GM23338 (cell line): ENCODE measurements around the gene MPP2. TPM values are rescaled to one million over a fixed set of nuclear protein-coding genes. Genes with fewer than 3 reads are reported as not detected.

ENCODE experiments used
- ATAC-seq: fragments of 200-7000 bp; cut with Tn5 transposase; 3 replicates; pipeline ENCODE4 v1.9.1; 2020
- DNase-seq: peaks from one replicate; pipeline ENCODE4 v3.0.0-alpha.2; 2015; ENCODE audit warnings: low spot score
- H2AFZ ChIP-seq: fragments of 200-600 bp; sonication (generic); 2 replicates; pipeline ENCODE4 v1.8.0; 2016; ENCODE audit warnings: antibody characterized with exemption, mild to moderate bottlenecking, moderate library complexity
- H3F3A ChIP-seq: fragments of 200-600 bp; sonication (generic); replicated peaks from 2 replicates; pipeline ENCODE4 v1.8.0; 2017; ENCODE audit warnings: antibody characterized with exemption, mixed run types, low read depth
- H3K27ac ChIP-seq: fragments of 200-600 bp; sonication (generic); 2 replicates; pipeline ENCODE4 v1.6.1; 2016; ENCODE audit warnings: low read depth
- H3K27me3 ChIP-seq: fragments of 200-600 bp; sonication (generic); 2 replicates; pipeline ENCODE4 v1.8.0; 2016; ENCODE audit warnings: mild to moderate bottlenecking, mixed run types, moderate library complexity; ENCODE audit not compliant: insufficient read depth
- H3K36me3 ChIP-seq: fragments of 200-600 bp; sonication (generic); 2 replicates; pipeline ENCODE4 v1.8.0; 2016; ENCODE audit warnings: mild to moderate bottlenecking; ENCODE audit not compliant: insufficient read depth
- H3K4me1 ChIP-seq: fragments of 200-600 bp; sonication (generic); 2 replicates; pipeline ENCODE4 v1.8.0; 2016; ENCODE audit warnings: mild to moderate bottlenecking, moderate library complexity; ENCODE audit not compliant: insufficient read depth
- H3K4me2 ChIP-seq: fragments of 200-600 bp; sonication (generic); 2 replicates; pipeline ENCODE4 v1.7.1; 2017; ENCODE audit warnings: mixed run types
- H3K4me3 ChIP-seq: fragments of 200-600 bp; sonication (generic); 2 replicates; pipeline ENCODE4 v1.6.1; 2016; ENCODE audit warnings: mixed run types
- H3K79me2 ChIP-seq: fragments of 200-600 bp; sonication (generic); replicated peaks from 2 replicates; pipeline ENCODE4 v1.8.0; 2017; ENCODE audit warnings: mild to moderate bottlenecking; ENCODE audit not compliant: insufficient read depth
- H3K9me2 ChIP-seq: fragments of 200-600 bp; sonication (generic); 2 replicates; pipeline ENCODE4 v1.8.0; 2017; ENCODE audit not compliant: insufficient read depth
- H4K20me1 ChIP-seq: fragments of 200-600 bp; sonication (generic); replicated peaks from 2 replicates; pipeline ENCODE4 v1.8.0; 2017; ENCODE audit warnings: mild to moderate bottlenecking; ENCODE audit not compliant: insufficient read depth
- H3K27ac Mint-ChIP-seq: 2 replicates; pipeline ENCODE4 v1.8.0; 2020; ENCODE audit warnings: inconsistent platforms, mild to moderate bottlenecking, moderate library complexity, mixed read lengths
- H3K27me3 Mint-ChIP-seq: 3 replicates; pipeline ENCODE4 v1.8.0; 2022; ENCODE audit warnings: low read depth, mild to moderate bottlenecking, moderate library complexity, mixed read lengths, inconsistent platforms; ENCODE audit not compliant: insufficient read depth, poor library complexity
- H3K36me3 Mint-ChIP-seq: 3 replicates; pipeline ENCODE4 v1.8.0; 2021; ENCODE audit warnings: low read depth, mild to moderate bottlenecking, inconsistent platforms, moderate library complexity, mixed read lengths
- H3K4me1 Mint-ChIP-seq: 3 replicates; pipeline ENCODE4 v1.8.0; 2020; ENCODE audit warnings: mild to moderate bottlenecking, inconsistent platforms, mixed read lengths
- H3K4me3 Mint-ChIP-seq: 3 replicates; pipeline ENCODE4 v1.8.0; 2021; ENCODE audit warnings: moderate library complexity, mild to moderate bottlenecking, inconsistent platforms, mixed read lengths
- H3K9me3 Mint-ChIP-seq: 3 replicates; pipeline ENCODE4 v1.8.0; 2020; ENCODE audit warnings: moderate library complexity, mild to moderate bottlenecking, inconsistent platforms, mixed read lengths
- CREB1 ChIP-seq: fragments of 250-450 bp; sonication (Bioruptor Pico); IDR thresholded peaks from 2 replicates; pipeline ENCODE4 v1.5.0; 2020; ENCODE audit warnings: low read depth, mild to moderate bottlenecking, moderate library complexity
- POLR2AphosphoS5 ChIP-seq: IDR thresholded peaks from 2 replicates; pipeline ENCODE4 v1.6.1; 2016; ENCODE audit warnings: antibody characterized with exemption, low read depth
- STAT1 ChIP-seq: IDR thresholded peaks from one replicate; pipeline ENCODE4 v1.6.1; 2016; ENCODE audit warnings: antibody characterized with exemption; ENCODE audit not compliant: unreplicated experiment
- ZNF331 ChIP-seq: fragments of 250-450 bp; sonication (Bioruptor Pico); IDR thresholded peaks from 2 replicates; pipeline ENCODE4 v1.5.0; 2020; ENCODE audit warnings: low read depth, mild to moderate bottlenecking, moderate library complexity
- polyA plus RNA-seq: library from polyadenylated mRNA; unstranded; fragments of >200 nt; fragmentation: Nextera tagmentation; extraction: Ambion mirVana; gene quantifications from 2 replicates; pipeline ENCODE4 v1.2.1, GENCODE V29; 2016
- total RNA-seq: library from RNA; depleted of rRNA; stranded (reverse); fragments of >200 nt; shearing (Covaris generic); gene quantifications from 2 replicates; pipeline ENCODE4 v1.2.3, GENCODE V29; 2014
- TF ChIP-seq, protein P1 (sequence below): fragments of 250-450 bp; sonication (Bioruptor Pico); IDR thresholded peaks from 2 replicates; pipeline ENCODE4 v1.5.0; 2020; ENCODE audit warnings: mild to moderate bottlenecking, moderate library complexity
- TF ChIP-seq, protein P2 (sequence below): IDR thresholded peaks from one replicate; pipeline ENCODE4 v1.6.1; 2018; ENCODE audit warnings: antibody characterized with exemption; ENCODE audit not compliant: unreplicated experiment

Gene MPP2
- total and polyA plus RNA-seq, 2 experiments from 2014 or later = 7.8 to 20.7 TPM

DNA sequence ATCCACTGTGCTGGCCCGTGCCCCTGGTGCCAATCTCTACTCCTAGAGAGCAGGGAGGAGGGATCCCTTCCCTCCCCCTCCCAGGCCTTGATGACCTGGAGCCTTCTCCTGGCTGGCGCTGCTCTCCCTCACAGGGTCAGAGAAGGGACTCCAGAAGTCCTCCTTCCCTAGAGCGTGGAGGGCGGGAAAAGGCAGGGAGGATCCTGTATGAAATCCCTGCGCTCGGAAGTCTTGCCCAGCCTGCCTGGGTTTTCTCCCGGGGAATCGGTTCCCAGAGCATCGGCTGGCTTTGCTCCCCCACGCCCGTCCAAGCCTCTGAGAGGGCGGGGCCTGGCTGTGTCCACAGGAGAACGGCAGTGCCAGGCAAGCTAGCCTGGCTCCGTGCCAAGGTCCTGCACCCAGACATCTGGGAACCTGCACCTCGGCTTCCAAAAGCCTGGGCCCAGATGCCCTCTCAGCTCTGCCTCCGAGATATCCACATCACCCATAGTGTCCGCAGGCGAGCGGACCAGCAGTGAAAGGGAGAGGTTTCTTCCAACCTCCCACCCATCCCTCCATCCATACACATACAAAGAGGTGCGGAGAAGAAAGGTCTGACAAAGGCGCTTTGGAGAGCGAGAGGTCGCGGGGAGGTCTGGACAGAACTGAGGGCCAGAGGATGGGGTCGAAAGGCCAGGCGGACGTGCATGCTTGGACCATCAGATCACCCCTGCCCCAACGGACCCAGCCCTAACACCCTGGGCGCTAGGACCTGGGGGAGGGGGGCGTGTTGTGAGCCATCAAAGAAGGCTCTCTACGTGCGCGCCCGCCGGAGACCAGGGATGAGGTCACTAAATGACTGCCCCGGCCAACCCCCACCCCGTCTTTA lies 1.1 kb downstream of the MPP2 start:
- Histone ChIP-seq H3K4me1 (peaks cover 33% of the 10 kb centered on the region), H3K27me3 (peaks cover 57% of the 10 kb centered on the region), H2AFZ (peak overlapping the region; percentile 100), H3K4me2 (peak overlapping the region; percentile 99), H4K20me1 (no peaks in the 10 kb centered on the region; the same call in 1 of the 2 replicates), H3K4me3 (peak overlapping the region; percentile 90), H3K36me3 (no peaks in the 10 kb centered on the region), H3K27ac (no peak overlapping the region), H3K79me2 (no peaks in the 10 kb centered on the region), H3F3A (no peaks in the 10 kb centered on the region), H3K9me2 (no peaks in the 10 kb centered on the region)
- Mint-ChIP-seq H3K27ac (no peak overlapping the region), H3K9me3 (no peaks in the 10 kb centered on the region), H3K4me3 (peak overlapping the region; percentile 72), H3K36me3 (no peaks in the 10 kb centered on the region), H3K27me3 (peaks cover 35% of the 10 kb centered on the region), H3K4me1 (peaks cover 33% of the 10 kb centered on the region)
- ATAC-seq = peak; percentile 75
- DNase-seq = peak; percentile 96
- peak; percentile 79 for TF ChIP-seq CREB1 (CRISPR knock-in tag)
- TF ChIP-seq, protein P1, sequence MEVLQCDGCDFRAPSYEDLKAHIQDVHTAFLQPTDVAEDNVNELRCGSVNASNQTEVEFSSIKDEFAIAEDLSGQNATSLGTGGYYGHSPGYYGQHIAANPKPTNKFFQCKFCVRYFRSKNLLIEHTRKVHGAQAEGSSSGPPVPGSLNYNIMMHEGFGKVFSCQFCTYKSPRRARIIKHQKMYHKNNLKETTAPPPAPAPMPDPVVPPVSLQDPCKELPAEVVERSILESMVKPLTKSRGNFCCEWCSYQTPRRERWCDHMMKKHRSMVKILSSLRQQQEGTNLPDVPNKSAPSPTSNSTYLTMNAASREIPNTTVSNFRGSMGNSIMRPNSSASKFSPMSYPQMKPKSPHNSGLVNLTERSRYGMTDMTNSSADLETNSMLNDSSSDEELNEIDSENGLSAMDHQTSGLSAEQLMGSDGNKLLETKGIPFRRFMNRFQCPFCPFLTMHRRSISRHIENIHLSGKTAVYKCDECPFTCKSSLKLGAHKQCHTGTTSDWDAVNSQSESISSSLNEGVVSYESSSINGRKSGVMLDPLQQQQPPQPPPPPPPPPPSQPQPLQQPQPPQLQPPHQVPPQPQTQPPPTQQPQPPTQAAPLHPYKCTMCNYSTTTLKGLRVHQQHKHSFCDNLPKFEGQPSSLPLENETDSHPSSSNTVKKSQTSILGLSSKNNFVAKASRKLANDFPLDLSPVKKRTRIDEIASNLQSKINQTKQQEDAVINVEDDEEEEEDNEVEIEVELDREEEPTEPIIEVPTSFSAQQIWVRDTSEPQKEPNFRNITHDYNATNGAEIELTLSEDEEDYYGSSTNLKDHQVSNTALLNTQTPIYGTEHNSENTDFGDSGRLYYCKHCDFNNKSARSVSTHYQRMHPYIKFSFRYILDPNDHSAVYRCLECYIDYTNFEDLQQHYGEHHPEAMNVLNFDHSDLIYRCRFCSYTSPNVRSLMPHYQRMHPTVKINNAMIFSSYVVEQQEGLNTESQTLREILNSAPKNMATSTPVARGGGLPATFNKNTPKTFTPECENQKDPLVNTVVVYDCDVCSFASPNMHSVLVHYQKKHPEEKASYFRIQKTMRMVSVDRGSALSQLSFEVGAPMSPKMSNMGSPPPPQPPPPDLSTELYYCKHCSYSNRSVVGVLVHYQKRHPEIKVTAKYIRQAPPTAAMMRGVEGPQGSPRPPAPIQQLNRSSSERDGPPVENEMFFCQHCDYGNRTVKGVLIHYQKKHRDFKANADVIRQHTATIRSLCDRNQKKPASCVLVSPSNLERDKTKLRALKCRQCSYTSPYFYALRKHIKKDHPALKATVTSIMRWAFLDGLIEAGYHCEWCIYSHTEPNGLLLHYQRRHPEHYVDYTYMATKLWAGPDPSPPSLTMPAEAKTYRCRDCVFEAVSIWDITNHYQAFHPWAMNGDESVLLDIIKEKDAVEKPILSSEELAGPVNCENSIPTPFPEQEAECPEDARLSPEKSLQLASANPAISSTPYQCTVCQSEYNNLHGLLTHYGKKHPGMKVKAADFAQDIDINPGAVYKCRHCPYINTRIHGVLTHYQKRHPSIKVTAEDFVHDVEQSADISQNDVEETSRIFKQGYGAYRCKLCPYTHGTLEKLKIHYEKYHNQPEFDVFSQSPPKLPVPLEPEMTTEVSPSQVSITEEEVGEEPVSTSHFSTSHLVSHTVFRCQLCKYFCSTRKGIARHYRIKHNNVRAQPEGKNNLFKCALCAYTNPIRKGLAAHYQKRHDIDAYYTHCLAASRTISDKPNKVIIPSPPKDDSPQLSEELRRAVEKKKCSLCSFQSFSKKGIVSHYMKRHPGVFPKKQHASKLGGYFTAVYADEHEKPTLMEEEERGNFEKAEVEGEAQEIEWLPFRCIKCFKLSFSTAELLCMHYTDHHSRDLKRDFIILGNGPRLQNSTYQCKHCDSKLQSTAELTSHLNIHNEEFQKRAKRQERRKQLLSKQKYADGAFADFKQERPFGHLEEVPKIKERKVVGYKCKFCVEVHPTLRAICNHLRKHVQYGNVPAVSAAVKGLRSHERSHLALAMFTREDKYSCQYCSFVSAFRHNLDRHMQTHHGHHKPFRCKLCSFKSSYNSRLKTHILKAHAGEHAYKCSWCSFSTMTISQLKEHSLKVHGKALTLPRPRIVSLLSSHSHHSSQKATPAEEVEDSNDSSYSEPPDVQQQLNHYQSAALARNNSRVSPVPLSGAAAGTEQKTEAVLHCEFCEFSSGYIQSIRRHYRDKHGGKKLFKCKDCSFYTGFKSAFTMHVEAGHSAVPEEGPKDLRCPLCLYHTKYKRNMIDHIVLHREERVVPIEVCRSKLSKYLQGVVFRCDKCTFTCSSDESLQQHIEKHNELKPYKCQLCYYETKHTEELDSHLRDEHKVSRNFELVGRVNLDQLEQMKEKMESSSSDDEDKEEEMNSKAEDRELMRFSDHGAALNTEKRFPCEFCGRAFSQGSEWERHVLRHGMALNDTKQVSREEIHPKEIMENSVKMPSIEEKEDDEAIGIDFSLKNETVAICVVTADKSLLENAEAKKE = no peak

DNA sequence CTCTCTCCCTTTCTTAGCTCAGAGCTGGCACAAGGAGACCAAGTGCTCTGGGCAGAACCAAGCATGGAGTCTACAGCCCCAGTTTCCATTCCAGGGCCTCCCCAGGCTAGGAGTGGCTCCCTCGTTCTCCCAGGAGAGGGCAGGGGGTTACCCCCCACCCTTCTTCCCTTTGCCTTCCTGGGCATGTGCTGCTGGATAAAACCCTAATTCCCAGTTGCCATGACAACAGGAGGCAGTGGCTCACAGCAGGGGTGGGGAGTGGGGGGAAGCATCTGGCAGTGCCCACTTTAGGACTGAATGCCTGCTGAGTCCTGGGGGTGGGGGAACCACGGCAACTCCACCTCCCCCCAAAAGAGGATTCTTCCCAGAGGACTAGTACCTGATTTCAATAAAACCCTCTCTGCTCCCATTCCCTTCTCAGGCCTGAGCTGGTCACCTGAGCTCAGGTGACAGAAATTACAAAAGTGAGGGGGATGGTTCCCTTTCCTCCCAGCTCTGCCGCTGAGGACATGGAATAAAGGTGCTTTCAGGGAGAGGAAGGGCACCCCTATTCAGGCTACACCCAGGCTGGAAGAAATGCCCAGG lies 1.8 kb downstream of the MPP2 start:
- ATAC-seq = no peak
- H3K4me1 ChIP-seq = peaks cover 37% of the 10 kb centered on the region
- peak overlapping the region; percentile 72 for H3K4me3 Mint-ChIP-seq
- H4K20me1 ChIP-seq = no peaks in the 10 kb centered on the region; the same call in 1 of the 2 replicates
- no peaks in the 10 kb centered on the region for H3F3A ChIP-seq
- no peaks in the 10 kb centered on the region for H3K36me3 ChIP-seq
- no peaks in the 10 kb centered on the region for H3K9me2 ChIP-seq
- H3K4me2 ChIP-seq = peak overlapping the region; percentile 99
- peaks cover 41% of the 10 kb centered on the region for H3K27me3 Mint-ChIP-seq
- H3K4me3 ChIP-seq = peak overlapping the region; percentile 90
- H3K27ac Mint-ChIP-seq = no peak overlapping the region
- H2AFZ ChIP-seq = peak overlapping the region; percentile 100
- DNase-seq = peak; percentile 51
- H3K27me3 ChIP-seq = peaks cover 59% of the 10 kb centered on the region
- no peaks in the 10 kb centered on the region for H3K79me2 ChIP-seq
- H3K9me3 Mint-ChIP-seq = no peaks in the 10 kb centered on the region
- H3K27ac ChIP-seq = no peak overlapping the region
- no peaks in the 10 kb centered on the region for H3K36me3 Mint-ChIP-seq
- peaks cover 40% of the 10 kb centered on the region for H3K4me1 Mint-ChIP-seq
- TF ChIP-seq, protein P2, sequence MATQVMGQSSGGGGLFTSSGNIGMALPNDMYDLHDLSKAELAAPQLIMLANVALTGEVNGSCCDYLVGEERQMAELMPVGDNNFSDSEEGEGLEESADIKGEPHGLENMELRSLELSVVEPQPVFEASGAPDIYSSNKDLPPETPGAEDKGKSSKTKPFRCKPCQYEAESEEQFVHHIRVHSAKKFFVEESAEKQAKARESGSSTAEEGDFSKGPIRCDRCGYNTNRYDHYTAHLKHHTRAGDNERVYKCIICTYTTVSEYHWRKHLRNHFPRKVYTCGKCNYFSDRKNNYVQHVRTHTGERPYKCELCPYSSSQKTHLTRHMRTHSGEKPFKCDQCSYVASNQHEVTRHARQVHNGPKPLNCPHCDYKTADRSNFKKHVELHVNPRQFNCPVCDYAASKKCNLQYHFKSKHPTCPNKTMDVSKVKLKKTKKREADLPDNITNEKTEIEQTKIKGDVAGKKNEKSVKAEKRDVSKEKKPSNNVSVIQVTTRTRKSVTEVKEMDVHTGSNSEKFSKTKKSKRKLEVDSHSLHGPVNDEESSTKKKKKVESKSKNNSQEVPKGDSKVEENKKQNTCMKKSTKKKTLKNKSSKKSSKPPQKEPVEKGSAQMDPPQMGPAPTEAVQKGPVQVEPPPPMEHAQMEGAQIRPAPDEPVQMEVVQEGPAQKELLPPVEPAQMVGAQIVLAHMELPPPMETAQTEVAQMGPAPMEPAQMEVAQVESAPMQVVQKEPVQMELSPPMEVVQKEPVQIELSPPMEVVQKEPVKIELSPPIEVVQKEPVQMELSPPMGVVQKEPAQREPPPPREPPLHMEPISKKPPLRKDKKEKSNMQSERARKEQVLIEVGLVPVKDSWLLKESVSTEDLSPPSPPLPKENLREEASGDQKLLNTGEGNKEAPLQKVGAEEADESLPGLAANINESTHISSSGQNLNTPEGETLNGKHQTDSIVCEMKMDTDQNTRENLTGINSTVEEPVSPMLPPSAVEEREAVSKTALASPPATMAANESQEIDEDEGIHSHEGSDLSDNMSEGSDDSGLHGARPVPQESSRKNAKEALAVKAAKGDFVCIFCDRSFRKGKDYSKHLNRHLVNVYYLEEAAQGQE = no peak
- no peak for TF ChIP-seq ZNF331 (CRISPR knock-in tag)
- no peak for TF ChIP-seq STAT1
- TF ChIP-seq POLR2AphosphoS5 = no peak
